ENCODE measurements around the gene TREX2. TPM values are rescaled to one million over a fixed set of nuclear protein-coding genes. Genes with fewer than 3 reads are reported as not detected.

TREX2 gene
- total and polyA plus RNA-seq, 4 donors = 0.61 to 1.2 (median 0.64) TPM

- H3K27ac ChIP-seq (ENCODE audit: low read depth in 1 of 2, low read length in 1 of 2) = no peak overlapping the region
- peaks cover 0 to 22% (median 2%) of the 10 kb centered on the region in 4 donors for H3K9me3 ChIP-seq (ENCODE audit: control insufficient read depth in 4 of 4, insufficient read depth in 3 of 4, low read length in 3 of 4)
- DNase-seq (no peak), ATAC-seq (ENCODE audit: insufficient read depth, low FRiP score) (no peak)
- TF ChIP-seq CTCF (IDR thresholded peaks at IDR 0.05; ENCODE audit: control extremely low read depth, extremely low read depth) = no peak
- H3K4me3 ChIP-seq = no peak overlapping the region
- H3K36me3 ChIP-seq (ENCODE audit: control insufficient read depth in 4 of 4, insufficient read depth in 4 of 4, low read length in 4 of 4) = no peaks in the 10 kb centered on the region
- peaks cover 0 to 10% (median 0%) of the 10 kb centered on the region in 3 donors for H3K27me3 ChIP-seq (ENCODE audit: control insufficient read depth in 3 of 3, insufficient read depth in 3 of 3, low read length in 2 of 3)
- WGBS, 2 donors = 84 to 93% methylated on average over 6 of the region's 6 CpGs
- no peaks in the 10 kb centered on the region for H3K4me1 ChIP-seq (ENCODE audit: control insufficient read depth in 5 of 5, insufficient read depth in 5 of 5, low read length in 5 of 5)
- no peak overlapping the region for H3K9ac ChIP-seq (ENCODE audit: insufficient read depth in 1 of 2, low read length in 2 of 2)
These were observed 15.1 kb downstream of the TREX2 start for GRCh38 chrX:153430796-153431195.

- WGBS, 2 donors = 80 to 98% methylated on average over 3 of the region's 3 CpGs
- TF ChIP-seq CTCF (IDR thresholded peaks at IDR 0.05; ENCODE audit: control extremely low read depth, extremely low read depth) = no peak
- peaks cover 0 to 2% (median 0%) of the 10 kb centered on the region in 3 donors for H3K27me3 ChIP-seq (ENCODE audit: control insufficient read depth in 3 of 3, insufficient read depth in 3 of 3, low read length in 2 of 3)
- peaks cover 0 to 12% (median 2%) of the 10 kb centered on the region in 4 donors for H3K9me3 ChIP-seq (ENCODE audit: control insufficient read depth in 4 of 4, insufficient read depth in 3 of 4, low read length in 3 of 4)
- ATAC-seq (ENCODE audit: insufficient read depth, low FRiP score) = no peak
- no peak overlapping the region for H3K27ac ChIP-seq (ENCODE audit: low read depth in 1 of 2, low read length in 1 of 2)
- peaks cover 0 to 6% (median 4%) of the 10 kb centered on the region in 5 donors for H3K4me1 ChIP-seq (ENCODE audit: control insufficient read depth in 5 of 5, insufficient read depth in 5 of 5, low read length in 5 of 5)
- H3K9ac ChIP-seq (ENCODE audit: insufficient read depth in 1 of 2, low read length in 2 of 2) = no peak overlapping the region
- no peak for DNase-seq
- H3K36me3 ChIP-seq (ENCODE audit: control insufficient read depth in 4 of 4, insufficient read depth in 4 of 4, low read length in 4 of 4) = peaks cover 0 to 4% (median 0%) of the 10 kb centered on the region in 4 donors
- no peak overlapping the region for H3K4me3 ChIP-seq
These were observed 19.7 kb downstream of the TREX2 start for GRCh38 chrX:153426204-153426603.

- DNase-seq = peak; percentile 70 to 85 (median 79)
- Histone ChIP-seq H3K27me3 (ENCODE audit: control insufficient read depth in 3 of 3, insufficient read depth in 3 of 3, low read length in 2 of 3) (peaks cover 0 to 2% (median 0%) of the 10 kb centered on the region in 3 donors), H3K9ac (ENCODE audit: insufficient read depth in 1 of 2, low read length in 2 of 2) (no peak overlapping the region), H3K36me3 (ENCODE audit: control insufficient read depth in 4 of 4, insufficient read depth in 4 of 4, low read length in 4 of 4) (peaks cover 0 to 4% (median 0%) of the 10 kb centered on the region in 4 donors), H3K27ac (ENCODE audit: low read depth in 1 of 2, low read length in 1 of 2) (no peak overlapping the region), H3K4me1 (ENCODE audit: control insufficient read depth in 5 of 5, insufficient read depth in 5 of 5, low read length in 5 of 5) (peaks cover 0 to 6% (median 4%) of the 10 kb centered on the region in 5 donors), H3K4me3 (no peak overlapping the region), H3K9me3 (ENCODE audit: control insufficient read depth in 4 of 4, insufficient read depth in 3 of 4, low read length in 3 of 4) (peaks cover 0 to 6% (median 0%) of the 10 kb centered on the region in 4 donors)
- WGBS, 2 donors = 50 to 72% methylated on average over 8 of the region's 8 CpGs
- no peak for ATAC-seq (ENCODE audit: insufficient read depth, low FRiP score)
- TF ChIP-seq CTCF (IDR thresholded peaks at IDR 0.05; ENCODE audit: control extremely low read depth, extremely low read depth) = no peak
These were observed 22.2 kb downstream of the TREX2 start for GRCh38 chrX:153423652-153424051.

- TF ChIP-seq CTCF (IDR thresholded peaks at IDR 0.05; ENCODE audit: control extremely low read depth, extremely low read depth) = no peak
- Histone ChIP-seq H3K9ac (ENCODE audit: insufficient read depth in 1 of 2, low read length in 2 of 2) (no peak overlapping the region), H3K27ac (ENCODE audit: low read depth in 1 of 2, low read length in 1 of 2) (no peak overlapping the region), H3K4me3 (no peak overlapping the region), H3K9me3 (ENCODE audit: control insufficient read depth in 4 of 4, insufficient read depth in 3 of 4, low read length in 3 of 4) (peaks cover 0 to 4% (median 0%) of the 10 kb centered on the region in 4 donors), H3K4me1 (ENCODE audit: control insufficient read depth in 5 of 5, insufficient read depth in 5 of 5, low read length in 5 of 5) (peaks cover 0 to 6% (median 4%) of the 10 kb centered on the region in 5 donors), H3K27me3 (ENCODE audit: control insufficient read depth in 3 of 3, insufficient read depth in 3 of 3, low read length in 2 of 3) (no peaks in the 10 kb centered on the region), H3K36me3 (ENCODE audit: control insufficient read depth in 4 of 4, insufficient read depth in 4 of 4, low read length in 4 of 4) (peaks cover 0 to 4% (median 0%) of the 10 kb centered on the region in 4 donors)
- 87 to 89% methylated on average over 18 of the region's 18 CpGs for whole genome bisulfite sequencing, 2 donors
- peak in 1 of 3 donors; percentile 6 for DNase-seq
- ATAC-seq (ENCODE audit: insufficient read depth, low FRiP score) = no peak
These were observed 24.0 kb downstream of the TREX2 start for GRCh38 chrX:153421856-153422255.

All from lung (tissue), 12 donors.